ENCODE results near the gene GDI1. TPM values are rescaled to one million over a fixed set of nuclear protein-coding genes. Genes with fewer than 3 reads are reported as not detected.

Gene GDI1
- total and polyA plus RNA-seq, 7 donors, result 37.4 to 57.7 (median 50.7) TPM

DNA sequence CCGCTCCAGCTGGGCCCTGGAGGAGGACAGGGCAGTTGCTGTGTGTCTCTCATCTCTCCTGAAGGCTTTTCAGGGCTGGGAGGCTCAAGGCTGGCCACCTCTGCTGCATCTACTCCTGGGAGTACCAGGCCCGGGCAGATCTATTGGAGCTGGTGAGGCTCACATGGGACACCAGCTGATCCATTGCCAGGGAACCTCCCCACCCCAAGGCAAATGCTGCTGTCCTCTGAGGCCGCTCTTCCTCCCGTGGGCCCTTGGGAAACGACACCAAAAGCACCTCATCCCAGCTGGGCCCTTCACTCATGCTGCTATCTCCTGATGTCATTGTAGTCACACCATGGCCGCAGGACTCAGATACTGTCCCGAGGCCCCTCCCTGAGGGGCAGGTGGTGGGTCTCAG, 45.8 kb downstream of the GDI1 start:
- H3K9me3 ChIP-seq, result no peaks in the 10 kb centered on the region
- ATAC-seq (no peak), DNase-seq (no peak)
- WGBS, 3 donors, result 64 to 74% (median 69%) methylated on average over 7 of the region's 7 CpGs
- no peak overlapping the region for H3K4me3 ChIP-seq
- peaks cover 2 to 6% of the 10 kb centered on the region in 2 donors for H3K36me3 ChIP-seq (ENCODE audit: insufficient read depth in 1 of 2, low read depth in 1 of 2)
- intact Hi-C loops (cut with DNase I), result no loop called here
- peak overlapping the region; percentile 23 for H3K27ac ChIP-seq
- no peaks in the 10 kb centered on the region for H3K27me3 ChIP-seq (ENCODE audit: insufficient read depth in 3 of 3, low read length in 2 of 3)
- TF ChIP-seq, protein P1, sequence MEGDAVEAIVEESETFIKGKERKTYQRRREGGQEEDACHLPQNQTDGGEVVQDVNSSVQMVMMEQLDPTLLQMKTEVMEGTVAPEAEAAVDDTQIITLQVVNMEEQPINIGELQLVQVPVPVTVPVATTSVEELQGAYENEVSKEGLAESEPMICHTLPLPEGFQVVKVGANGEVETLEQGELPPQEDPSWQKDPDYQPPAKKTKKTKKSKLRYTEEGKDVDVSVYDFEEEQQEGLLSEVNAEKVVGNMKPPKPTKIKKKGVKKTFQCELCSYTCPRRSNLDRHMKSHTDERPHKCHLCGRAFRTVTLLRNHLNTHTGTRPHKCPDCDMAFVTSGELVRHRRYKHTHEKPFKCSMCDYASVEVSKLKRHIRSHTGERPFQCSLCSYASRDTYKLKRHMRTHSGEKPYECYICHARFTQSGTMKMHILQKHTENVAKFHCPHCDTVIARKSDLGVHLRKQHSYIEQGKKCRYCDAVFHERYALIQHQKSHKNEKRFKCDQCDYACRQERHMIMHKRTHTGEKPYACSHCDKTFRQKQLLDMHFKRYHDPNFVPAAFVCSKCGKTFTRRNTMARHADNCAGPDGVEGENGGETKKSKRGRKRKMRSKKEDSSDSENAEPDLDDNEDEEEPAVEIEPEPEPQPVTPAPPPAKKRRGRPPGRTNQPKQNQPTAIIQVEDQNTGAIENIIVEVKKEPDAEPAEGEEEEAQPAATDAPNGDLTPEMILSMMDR (IDR thresholded peaks at IDR 0.05), result no peak
- H3K4me1 ChIP-seq, result peaks cover 10% of the 10 kb centered on the region

DNA sequence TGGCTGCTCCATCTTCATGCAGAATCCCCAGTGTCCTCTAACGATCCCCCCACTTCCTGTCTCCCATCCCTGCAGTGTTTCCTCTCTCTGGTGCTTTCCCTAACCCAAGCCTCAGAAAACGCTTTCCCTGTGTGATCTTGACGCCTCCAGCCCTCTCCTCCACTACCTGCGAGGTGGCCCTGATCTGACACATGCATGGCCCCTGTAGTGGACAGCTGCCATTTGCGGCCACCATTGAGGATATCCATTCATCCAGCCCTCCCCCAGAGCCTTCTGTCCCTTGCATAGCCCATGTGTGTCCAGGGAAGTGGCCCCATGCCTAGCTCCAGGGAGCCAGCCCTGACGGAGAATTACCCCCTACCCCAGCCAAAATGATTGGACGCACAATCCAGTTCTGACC, 46.4 kb downstream of the GDI1 start:
- Histone ChIP-seq H3K36me3 (ENCODE audit: insufficient read depth in 1 of 2, low read depth in 1 of 2) (peaks cover 2 to 11% of the 10 kb centered on the region in 2 donors), H3K9me3 (no peaks in the 10 kb centered on the region), H3K4me1 (peaks cover 10% of the 10 kb centered on the region), H3K27me3 (ENCODE audit: insufficient read depth in 3 of 3, low read length in 2 of 3) (no peaks in the 10 kb centered on the region), H3K27ac (peak overlapping the region; percentile 89), H3K4me3 (no peak overlapping the region)
- ATAC-seq, result no peak
- TF ChIP-seq, protein P1 (IDR thresholded peaks at IDR 0.05), result no peak
- DNase-seq, result no peak
- 68 to 88% (median 77%) methylated on average over 6 to 7 of the region's 7 CpGs for WGBS, 3 donors
- intact Hi-C loops (cut with DNase I), result no loop called here

DNA sequence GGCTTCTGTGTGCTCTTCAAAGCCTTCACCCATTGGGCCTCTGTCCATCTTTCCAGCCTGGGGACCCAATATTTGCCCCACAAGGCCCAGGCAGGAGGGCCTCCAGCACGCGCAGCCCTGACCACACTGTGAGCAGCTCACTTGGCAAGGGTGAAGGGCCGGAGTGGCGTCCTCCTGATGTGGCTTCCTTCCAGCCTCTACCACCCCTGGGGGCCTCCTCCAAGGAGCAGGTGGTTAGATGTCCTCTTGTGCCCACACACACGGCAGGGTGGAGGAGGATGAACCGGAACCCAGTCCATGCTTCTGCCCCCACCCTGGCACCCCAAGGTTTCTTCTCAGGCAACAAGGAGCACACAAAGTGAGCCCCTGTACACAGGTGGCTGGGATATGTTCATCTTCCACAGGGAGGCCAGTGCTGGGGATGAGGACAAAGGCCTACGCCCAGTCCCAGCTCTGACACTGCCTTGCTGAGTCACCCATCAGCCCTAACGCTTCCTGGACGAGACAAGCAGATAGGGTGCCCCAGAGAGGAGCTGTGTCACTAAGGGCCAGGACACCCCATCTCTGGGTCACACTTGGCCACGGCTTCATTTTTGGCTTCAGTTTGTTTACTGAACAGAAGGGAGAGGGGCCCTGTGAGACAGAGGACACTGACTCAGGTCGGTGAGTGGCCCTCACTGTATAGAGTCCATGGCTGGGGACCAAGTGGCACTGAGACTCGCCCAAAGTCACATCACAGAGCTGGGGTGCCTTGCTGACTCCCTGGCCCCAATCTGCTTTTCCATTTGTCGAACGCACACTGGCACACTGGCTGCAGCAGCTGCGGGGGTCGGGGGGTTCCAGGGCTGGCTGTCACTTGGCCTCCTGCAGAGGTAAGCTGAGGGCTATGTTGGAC, 47.5 kb downstream of the GDI1 start:
- ATAC-seq, result peak; percentile 45 to 70 (median 58)

DNA sequence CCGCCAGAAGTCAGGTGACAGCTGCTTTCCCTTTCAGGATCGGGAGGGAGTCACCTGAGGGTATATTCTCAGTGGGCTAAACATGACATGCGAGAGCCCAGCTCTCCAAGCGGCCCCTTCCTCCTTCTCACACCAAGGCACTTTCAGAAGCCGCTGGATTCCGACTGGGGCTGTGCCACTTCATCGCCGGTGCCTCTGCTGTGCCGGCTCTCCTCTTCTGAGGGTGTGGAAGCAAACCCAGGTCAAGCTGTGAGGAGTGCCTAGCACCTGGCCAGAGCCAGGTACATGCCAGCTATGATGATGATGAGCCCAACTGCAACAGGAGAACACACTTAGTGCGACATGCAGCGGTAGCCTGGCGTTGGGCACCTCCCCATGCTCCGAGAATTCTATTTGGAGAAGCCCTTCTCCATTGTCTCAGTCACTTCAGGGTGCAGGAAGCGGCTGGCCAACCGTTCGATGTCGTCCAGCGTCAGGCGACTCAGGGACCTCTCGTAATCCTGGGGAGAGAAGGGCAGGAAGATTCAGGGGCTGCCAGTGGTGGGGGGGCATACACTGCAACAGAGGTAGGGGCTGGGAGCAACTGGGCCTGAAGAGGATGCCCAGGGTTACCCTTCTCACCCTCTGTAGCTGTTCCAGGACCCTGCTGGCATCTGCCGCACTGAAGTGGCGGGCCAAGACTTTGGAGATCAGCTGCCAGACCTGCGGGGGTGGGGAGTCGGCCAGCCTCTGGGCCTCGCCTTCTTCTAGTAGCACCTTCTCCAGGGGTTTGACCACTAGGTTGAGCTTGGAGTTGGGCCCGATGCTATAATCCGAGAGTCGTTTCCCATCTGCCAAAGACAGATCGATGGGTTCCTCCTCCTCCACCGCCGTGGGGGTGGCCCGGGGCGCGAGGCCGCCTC, 48.4 kb downstream of the GDI1 start:
- Histone ChIP-seq H3K27me3 (ENCODE audit: insufficient read depth in 3 of 3, low read length in 2 of 3) (no peaks in the 10 kb centered on the region), H3K4me3 (peak overlapping the region; percentile 74), H3K36me3 (ENCODE audit: insufficient read depth in 1 of 2, low read depth in 1 of 2) (peaks cover 2 to 11% of the 10 kb centered on the region in 2 donors), H3K27ac (peak overlapping the region; percentile 89), H3K4me1 (peaks cover 10% of the 10 kb centered on the region), H3K9me3 (no peaks in the 10 kb centered on the region)
- intact Hi-C loops (cut with DNase I), result no loop called here
- DNase-seq (no peak), ATAC-seq (peak in 3 of 4 donors; percentile 12 to 34 (median 24))
- WGBS, 3 donors, result 20 to 55% (median 53%) methylated on average over 17 to 35 of the region's 35 CpGs
- TF ChIP-seq, protein P1 (IDR thresholded peaks at IDR 0.05), result no peak

More for the DNA sequence above, 47.5 kb downstream of the GDI1 start:
- Histone ChIP-seq H3K4me1 (peaks cover 10% of the 10 kb centered on the region), H3K27ac (peak overlapping the region; percentile 89), H3K9me3 (no peaks in the 10 kb centered on the region), H3K36me3 (ENCODE audit: insufficient read depth in 1 of 2, low read depth in 1 of 2) (peaks cover 2 to 11% of the 10 kb centered on the region in 2 donors), H3K27me3 (ENCODE audit: insufficient read depth in 3 of 3, low read length in 2 of 3) (no peaks in the 10 kb centered on the region), H3K4me3 (peak overlapping the region; percentile 74)
- DNase-seq, result no peak
- TF ChIP-seq, protein P1 (IDR thresholded peaks at IDR 0.05), result no peak
- 56 to 67% (median 61%) methylated on average over 13 to 16 of the region's 16 CpGs for WGBS, 3 donors
- intact Hi-C loops (cut with DNase I), result no loop called here
